ENCODE data around the gene S1PR3. TPM values are rescaled to one million over a fixed set of nuclear protein-coding genes. Genes with fewer than 3 reads are reported as not detected.

The S1PR3 gene
- 1 to 10 TPM; 2.1 to 3.3 TPM for total RNA-seq

GRCh38 chr9:88991066-88992034 lies at the start of gene S1PR3:
Gene S1PR3, plus strand, starts transcription at chr9:88991468. Its CDS starts 9,733 bp downstream, at chr9:89001201.

Other genes starting within 250 kb of the S1PR3 start
- gene SHC3, start 187.3 kb downstream of the S1PR3 start, total RNA-seq, result under 1 TPM; 0.33 to 0.34 TPM

All from melanocyte of skin (primary cell).